ENCODE results near the gene PHGDH. TPM values are rescaled to one million over a fixed set of nuclear protein-coding genes. Genes with fewer than 3 reads are reported as not detected.

Gene PHGDH
- 280 TPM for total RNA-seq (ENCODE audit: unreplicated experiment)
- long read RNA-seq, transcript PHGDH-221 (5 exons, 1,180 nt): minor isoform, 10 of 510 reads
- long read RNA-seq, transcript PHGDH-208 (12 exons, 2,096 nt): major isoform, 473 of 510 reads
- long read RNA-seq, partial matches to known transcripts: 7 of 510 reads
- long read RNA-seq, other reads (novel, unspliced or antisense): 14 of 510 reads

DNA sequence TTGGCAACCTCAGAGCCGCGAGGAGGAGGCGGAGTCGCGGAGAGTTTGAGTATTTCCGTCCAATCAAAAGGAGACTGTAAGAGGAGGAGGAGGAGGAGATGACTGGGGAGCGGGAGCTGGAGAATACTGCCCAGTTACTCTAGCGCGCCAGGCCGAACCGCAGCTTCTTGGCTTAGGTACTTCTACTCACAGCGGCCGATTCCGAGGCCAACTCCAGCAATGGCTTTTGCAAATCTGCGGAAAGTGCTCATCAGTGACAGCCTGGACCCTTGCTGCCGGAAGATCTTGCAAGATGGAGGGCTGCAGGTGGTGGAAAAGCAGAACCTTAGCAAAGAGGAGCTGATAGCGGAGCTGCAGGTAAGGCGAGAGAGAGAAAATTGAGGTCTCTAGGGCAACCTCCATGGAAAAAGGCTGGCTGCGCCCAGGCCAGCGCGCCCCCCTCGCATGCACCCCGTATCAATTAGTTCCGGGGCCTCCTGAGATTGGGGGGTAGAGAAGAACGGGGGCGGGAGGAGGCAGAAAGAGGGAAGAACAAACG is at the start of gene PHGDH:
PHGDH (plus strand) TSS at position 131 of the 538 bp plus-strand sequence; CDS start at position 220, 89 bp downstream.
- Mint-ChIP-seq H3K27ac (ENCODE audit: unreplicated experiment) (peak within 1 kb of the TSS; percentile 96), H3K36me3 (ENCODE audit: unreplicated experiment) (no peaks in the 10 kb centered on the region), H3K4me1 (ENCODE audit: low read depth, unreplicated experiment) (peaks cover 33% of the 10 kb centered on the region), H3K27me3 (ENCODE audit: unreplicated experiment) (peaks cover 17% of the 10 kb centered on the region), H3K4me3 (ENCODE audit: unreplicated experiment) (peak within 1 kb of the TSS; percentile 93), H3K9me3 (ENCODE audit: unreplicated experiment) (peaks cover 30% of the 10 kb centered on the region)
- peak; percentile 74 for DNase-seq
- TF ChIP-seq, protein P1, sequence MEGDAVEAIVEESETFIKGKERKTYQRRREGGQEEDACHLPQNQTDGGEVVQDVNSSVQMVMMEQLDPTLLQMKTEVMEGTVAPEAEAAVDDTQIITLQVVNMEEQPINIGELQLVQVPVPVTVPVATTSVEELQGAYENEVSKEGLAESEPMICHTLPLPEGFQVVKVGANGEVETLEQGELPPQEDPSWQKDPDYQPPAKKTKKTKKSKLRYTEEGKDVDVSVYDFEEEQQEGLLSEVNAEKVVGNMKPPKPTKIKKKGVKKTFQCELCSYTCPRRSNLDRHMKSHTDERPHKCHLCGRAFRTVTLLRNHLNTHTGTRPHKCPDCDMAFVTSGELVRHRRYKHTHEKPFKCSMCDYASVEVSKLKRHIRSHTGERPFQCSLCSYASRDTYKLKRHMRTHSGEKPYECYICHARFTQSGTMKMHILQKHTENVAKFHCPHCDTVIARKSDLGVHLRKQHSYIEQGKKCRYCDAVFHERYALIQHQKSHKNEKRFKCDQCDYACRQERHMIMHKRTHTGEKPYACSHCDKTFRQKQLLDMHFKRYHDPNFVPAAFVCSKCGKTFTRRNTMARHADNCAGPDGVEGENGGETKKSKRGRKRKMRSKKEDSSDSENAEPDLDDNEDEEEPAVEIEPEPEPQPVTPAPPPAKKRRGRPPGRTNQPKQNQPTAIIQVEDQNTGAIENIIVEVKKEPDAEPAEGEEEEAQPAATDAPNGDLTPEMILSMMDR (IDR thresholded peaks at IDR 0.05; ENCODE audit: partially characterized antibody, unreplicated experiment): no peak

DNA sequence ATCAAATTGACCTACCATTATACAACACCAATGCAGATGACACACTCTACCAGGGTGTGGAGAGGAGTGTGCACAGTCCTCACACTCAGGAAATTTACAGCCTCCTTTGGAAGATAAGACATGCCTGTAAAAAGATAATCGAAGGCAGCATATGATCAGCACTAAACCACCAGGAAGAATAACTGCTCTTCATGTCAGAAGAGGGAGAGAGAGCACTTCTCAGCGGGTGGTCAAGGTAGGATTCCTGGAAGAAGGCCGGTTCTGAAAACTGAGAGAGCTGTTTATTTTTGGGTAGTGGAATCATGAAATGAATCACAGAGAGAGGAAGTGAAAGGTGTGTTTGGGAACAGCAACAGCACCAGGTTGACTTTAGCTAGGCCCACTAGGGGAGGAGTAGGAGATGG is 49.7 kb upstream of the PHGDH start:
- TF ChIP-seq, protein P1 (IDR thresholded peaks at IDR 0.05; ENCODE audit: partially characterized antibody, unreplicated experiment): no peak
- Mint-ChIP-seq H3K4me3 (ENCODE audit: unreplicated experiment) (no peak overlapping the region), H3K4me1 (ENCODE audit: low read depth, unreplicated experiment) (no peaks in the 10 kb centered on the region), H3K9me3 (ENCODE audit: unreplicated experiment) (peaks cover 1% of the 10 kb centered on the region), H3K36me3 (ENCODE audit: unreplicated experiment) (no peaks in the 10 kb centered on the region), H3K27ac (ENCODE audit: unreplicated experiment) (no peak overlapping the region), H3K27me3 (ENCODE audit: unreplicated experiment) (no peaks in the 10 kb centered on the region)
- no peak for DNase-seq

DNA sequence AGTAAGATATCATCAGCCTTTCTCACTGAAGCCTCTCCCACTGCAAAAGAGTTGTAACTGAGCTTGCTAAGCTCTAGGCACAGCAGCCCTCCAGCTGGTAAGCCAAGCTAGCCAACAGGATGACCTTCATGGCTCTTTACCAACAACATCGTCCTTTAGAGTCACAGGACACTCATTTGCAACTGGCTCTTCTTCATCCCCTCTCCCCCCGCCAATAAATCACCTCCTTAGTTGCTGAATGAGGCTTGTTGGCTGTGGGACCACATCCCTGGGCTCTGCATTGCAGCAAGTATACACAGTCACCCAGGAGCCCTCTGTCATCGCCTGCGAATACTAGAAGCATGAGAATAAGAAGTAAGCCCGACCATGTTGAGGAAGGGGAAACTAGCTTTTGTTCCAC is 47.7 kb upstream of the PHGDH start:
- DNase-seq: no peak
- Mint-ChIP-seq H3K27ac (ENCODE audit: unreplicated experiment) (no peak overlapping the region), H3K27me3 (ENCODE audit: unreplicated experiment) (no peaks in the 10 kb centered on the region), H3K4me3 (ENCODE audit: unreplicated experiment) (no peak overlapping the region), H3K4me1 (ENCODE audit: low read depth, unreplicated experiment) (no peaks in the 10 kb centered on the region), H3K36me3 (ENCODE audit: unreplicated experiment) (no peaks in the 10 kb centered on the region), H3K9me3 (ENCODE audit: unreplicated experiment) (no peaks in the 10 kb centered on the region)
- TF ChIP-seq, protein P1 (IDR thresholded peaks at IDR 0.05; ENCODE audit: partially characterized antibody, unreplicated experiment): no peak

DNA sequence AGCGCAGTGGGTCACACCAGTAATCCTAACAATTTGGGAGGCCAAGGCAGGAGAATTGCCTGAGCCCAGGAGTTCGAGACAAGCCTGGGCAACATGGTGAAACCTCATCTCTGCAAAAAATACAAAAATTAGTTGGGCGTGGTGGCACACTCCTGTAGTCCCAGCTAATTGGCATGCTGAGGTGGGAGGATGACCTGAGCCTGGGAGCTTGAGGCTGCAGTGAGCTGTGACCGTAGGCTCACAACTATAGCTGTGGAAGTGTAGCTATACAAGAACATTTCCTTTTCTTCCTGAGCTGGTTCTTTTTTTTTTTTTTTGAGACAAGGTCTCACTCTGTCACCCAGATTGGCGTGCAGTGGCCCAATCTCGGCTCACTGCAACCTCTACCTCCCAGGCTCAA is 44.6 kb upstream of the PHGDH start:
- Mint-ChIP-seq H3K4me1 (ENCODE audit: low read depth, unreplicated experiment) (no peaks in the 10 kb centered on the region), H3K9me3 (ENCODE audit: unreplicated experiment) (no peaks in the 10 kb centered on the region), H3K27ac (ENCODE audit: unreplicated experiment) (no peak overlapping the region), H3K27me3 (ENCODE audit: unreplicated experiment) (no peaks in the 10 kb centered on the region), H3K36me3 (ENCODE audit: unreplicated experiment) (peaks cover 5% of the 10 kb centered on the region), H3K4me3 (ENCODE audit: unreplicated experiment) (no peak overlapping the region)
- no peak for DNase-seq
- TF ChIP-seq, protein P1 (IDR thresholded peaks at IDR 0.05; ENCODE audit: partially characterized antibody, unreplicated experiment): no peak

DNA sequence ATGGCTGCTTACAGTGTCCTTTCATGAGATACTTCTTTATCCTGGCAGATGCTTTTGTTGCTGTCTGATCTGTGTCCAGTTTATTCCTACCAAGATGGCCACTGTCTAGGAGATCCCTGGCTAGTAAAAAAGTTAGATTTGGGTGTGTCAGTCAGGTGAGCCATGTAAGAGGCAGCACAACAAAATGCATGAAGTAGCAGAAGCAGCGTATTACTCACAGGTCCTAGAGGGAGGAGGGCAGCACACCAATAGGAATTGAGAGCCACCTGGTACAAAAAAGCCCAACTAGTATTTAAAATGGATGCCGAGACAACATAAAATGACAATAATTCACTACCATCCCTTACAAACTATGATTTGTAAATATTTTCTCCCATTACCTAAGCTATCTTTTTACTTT is 40.8 kb upstream of the PHGDH start:
- Mint-ChIP-seq H3K36me3 (ENCODE audit: unreplicated experiment) (peaks cover 5% of the 10 kb centered on the region), H3K4me1 (ENCODE audit: low read depth, unreplicated experiment) (no peaks in the 10 kb centered on the region), H3K4me3 (ENCODE audit: unreplicated experiment) (no peak overlapping the region), H3K27ac (ENCODE audit: unreplicated experiment) (no peak overlapping the region), H3K27me3 (ENCODE audit: unreplicated experiment) (no peaks in the 10 kb centered on the region), H3K9me3 (ENCODE audit: unreplicated experiment) (peaks cover 2% of the 10 kb centered on the region)
- no peak for DNase-seq
- TF ChIP-seq, protein P1 (IDR thresholded peaks at IDR 0.05; ENCODE audit: partially characterized antibody, unreplicated experiment): no peak

Measured in glutamatergic neuron (in vitro differentiated cells).